ENCODE results near the gene SPP2. TPM values are rescaled to one million over a fixed set of nuclear protein-coding genes. Genes with fewer than 3 reads are reported as not detected.

The SPP2 gene
- total RNA-seq, 1 experiment from 2014 or later: not detected

DNA sequence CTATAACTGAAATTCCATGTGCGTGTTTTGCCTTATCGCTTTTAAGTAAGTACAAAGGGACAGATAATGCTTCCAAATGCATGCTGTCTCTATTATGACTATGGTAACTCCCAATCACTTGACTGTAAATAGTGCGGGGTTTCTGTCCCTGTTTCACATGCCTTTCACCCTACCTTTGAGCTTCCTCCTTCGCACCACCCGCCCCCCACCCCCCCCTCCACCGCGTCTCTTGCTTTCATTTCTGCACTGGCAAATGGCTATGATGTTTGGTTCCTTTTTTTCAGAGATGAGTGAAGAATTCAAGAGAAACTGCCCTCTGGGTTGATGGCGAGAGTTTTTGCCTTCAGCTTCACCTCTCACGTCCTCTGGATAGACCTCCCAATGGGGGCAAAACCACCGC, 25.0 kb upstream of the SPP2 start:
- H3K4me1 Mint-ChIP-seq: peaks cover 6% of the 10 kb centered on the region
- no peak for ATAC-seq
- DNase-seq (ENCODE audit: low spot score): no peak
- H3K27me3 Mint-ChIP-seq (ENCODE audit: low read depth): peaks cover 12% of the 10 kb centered on the region
- peaks cover 16% of the 10 kb centered on the region for H3K36me3 Mint-ChIP-seq
- H3K9me3 Mint-ChIP-seq: peaks cover 41% of the 10 kb centered on the region
- ChIA-PET POLR2A (no interaction called here), CTCF (no interaction called here)
- TF ChIP-seq TCF7 (CRISPR knock-in tag; IDR thresholded peaks at IDR 0.05; ENCODE audit: low read depth) (no peak), ZNF232 (CRISPR knock-in tag; IDR thresholded peaks at IDR 0.05) (no peak), CREB1 (CRISPR knock-in tag; IDR thresholded peaks at IDR 0.05) (no peak), HMGA2 (CRISPR knock-in tag; IDR thresholded peaks at IDR 0.05) (no peak)
- TF ChIP-seq, protein P1, sequence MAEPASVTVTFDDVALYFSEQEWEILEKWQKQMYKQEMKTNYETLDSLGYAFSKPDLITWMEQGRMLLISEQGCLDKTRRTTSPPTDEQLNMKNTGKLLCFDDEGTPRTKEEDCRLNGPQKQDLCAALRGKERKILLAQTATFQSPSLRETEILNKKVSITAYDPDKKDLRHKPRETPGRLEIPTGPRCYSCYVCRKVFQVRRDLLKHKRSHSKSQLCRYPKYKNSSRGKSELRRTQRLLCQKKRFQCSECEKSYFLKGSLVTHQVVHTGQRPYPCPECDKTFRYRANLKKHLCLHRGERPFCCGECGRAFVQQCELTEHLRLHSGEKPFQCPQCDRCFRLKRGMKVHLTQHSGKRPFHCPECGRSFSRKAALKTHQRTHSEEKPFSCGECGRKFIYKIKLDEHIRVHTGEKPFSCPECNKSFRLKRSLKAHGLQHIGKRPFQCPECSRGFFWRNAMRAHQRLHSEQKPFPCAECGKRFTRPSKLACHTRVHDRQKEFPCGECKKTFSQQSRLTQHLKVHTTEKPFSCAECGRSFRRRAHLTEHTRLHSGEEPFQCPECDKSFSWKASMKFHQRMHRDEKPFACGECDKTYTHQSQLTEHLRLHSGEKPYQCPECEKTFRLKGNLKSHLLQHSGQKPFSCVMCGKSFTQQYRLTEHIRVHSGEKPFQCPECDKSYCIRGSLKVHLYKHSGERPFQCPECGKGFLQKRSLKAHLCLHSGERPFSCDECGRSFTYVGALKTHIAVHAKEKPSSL (CRISPR knock-in tag; conservative IDR thresholded peaks at IDR 0.05): no peak
- no peak overlapping the region for H3K27ac Mint-ChIP-seq
- H3K4me3 Mint-ChIP-seq: no peak overlapping the region

- TF ChIP-seq ETV6 (CRISPR knock-in tag; IDR thresholded peaks at IDR 0.05) (no peak), NR2C2 (CRISPR knock-in tag; IDR thresholded peaks at IDR 0.05) (no peak), TEAD1 (CRISPR knock-in tag; IDR thresholded peaks at IDR 0.05) (no peak)
- DNase-seq (ENCODE audit: low spot score) (no peak), ATAC-seq (no peak)
- peaks cover 12% of the 10 kb centered on the region for H3K27me3 Mint-ChIP-seq (ENCODE audit: low read depth)
- H3K4me3 Mint-ChIP-seq: no peak overlapping the region
- H3K36me3 Mint-ChIP-seq: peaks cover 16% of the 10 kb centered on the region
- peaks cover 38% of the 10 kb centered on the region for H3K9me3 Mint-ChIP-seq
- ChIA-PET POLR2A (interaction anchor here (0.7 kb wide), 1 partner anchor 279 kb away, joined by 3 read pairs; no protein-coding TSS in a partner anchor), CTCF (interaction anchor here (0.7 kb wide), 1 partner anchor 169 kb away, joined by 4 read pairs; no protein-coding TSS in a partner anchor)
- H3K4me1 Mint-ChIP-seq: peaks cover 6% of the 10 kb centered on the region
- H3K27ac Mint-ChIP-seq: no peak overlapping the region
Measured at GRCh38 chr2:234025891-234026401, 24.6 kb upstream of the SPP2 start.

GRCh38 chr2:234026693-234027254, 23.7 kb upstream of the SPP2 start:
- no peak for ATAC-seq
- H3K4me1 Mint-ChIP-seq: peaks cover 6% of the 10 kb centered on the region
- no peak overlapping the region for H3K27ac Mint-ChIP-seq
- H3K4me3 Mint-ChIP-seq: no peak overlapping the region
- H3K27me3 Mint-ChIP-seq (ENCODE audit: low read depth): peaks cover 12% of the 10 kb centered on the region
- CTCF ChIA-PET: interaction anchor here (0.7 kb wide), 1 partner anchor 170 kb away, joined by 4 read pairs; no protein-coding TSS in a partner anchor
- H3K36me3 Mint-ChIP-seq: peaks cover 16% of the 10 kb centered on the region
- DNase-seq (ENCODE audit: low spot score): no peak
- POLR2A ChIA-PET: interaction anchor here (0.7 kb wide), 1 partner anchor 279 kb away, joined by 3 read pairs; no protein-coding TSS in a partner anchor
- peaks cover 31% of the 10 kb centered on the region for H3K9me3 Mint-ChIP-seq
- TF ChIP-seq RORB (CRISPR knock-in tag; IDR thresholded peaks at IDR 0.05): no peak
- no peak for TF ChIP-seq ZNF423 (CRISPR knock-in tag; IDR thresholded peaks at IDR 0.05)
- TF ChIP-seq ZNF138 (CRISPR knock-in tag; conservative IDR thresholded peaks at IDR 0.05): no peak
- TF ChIP-seq, protein P2, sequence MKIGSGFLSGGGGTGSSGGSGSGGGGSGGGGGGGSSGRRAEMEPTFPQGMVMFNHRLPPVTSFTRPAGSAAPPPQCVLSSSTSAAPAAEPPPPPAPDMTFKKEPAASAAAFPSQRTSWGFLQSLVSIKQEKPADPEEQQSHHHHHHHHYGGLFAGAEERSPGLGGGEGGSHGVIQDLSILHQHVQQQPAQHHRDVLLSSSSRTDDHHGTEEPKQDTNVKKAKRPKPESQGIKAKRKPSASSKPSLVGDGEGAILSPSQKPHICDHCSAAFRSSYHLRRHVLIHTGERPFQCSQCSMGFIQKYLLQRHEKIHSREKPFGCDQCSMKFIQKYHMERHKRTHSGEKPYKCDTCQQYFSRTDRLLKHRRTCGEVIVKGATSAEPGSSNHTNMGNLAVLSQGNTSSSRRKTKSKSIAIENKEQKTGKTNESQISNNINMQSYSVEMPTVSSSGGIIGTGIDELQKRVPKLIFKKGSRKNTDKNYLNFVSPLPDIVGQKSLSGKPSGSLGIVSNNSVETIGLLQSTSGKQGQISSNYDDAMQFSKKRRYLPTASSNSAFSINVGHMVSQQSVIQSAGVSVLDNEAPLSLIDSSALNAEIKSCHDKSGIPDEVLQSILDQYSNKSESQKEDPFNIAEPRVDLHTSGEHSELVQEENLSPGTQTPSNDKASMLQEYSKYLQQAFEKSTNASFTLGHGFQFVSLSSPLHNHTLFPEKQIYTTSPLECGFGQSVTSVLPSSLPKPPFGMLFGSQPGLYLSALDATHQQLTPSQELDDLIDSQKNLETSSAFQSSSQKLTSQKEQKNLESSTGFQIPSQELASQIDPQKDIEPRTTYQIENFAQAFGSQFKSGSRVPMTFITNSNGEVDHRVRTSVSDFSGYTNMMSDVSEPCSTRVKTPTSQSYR (CRISPR knock-in tag; IDR thresholded peaks at IDR 0.05): no peak
- TF ChIP-seq CTCF (IDR thresholded peaks at IDR 0.05): no peak
- no peak for TF ChIP-seq ZNF263 (CRISPR knock-in tag; IDR thresholded peaks at IDR 0.05; ENCODE audit: low read depth)
- TF ChIP-seq, protein P1 (CRISPR knock-in tag; conservative IDR thresholded peaks at IDR 0.05): no peak
- TF ChIP-seq NR1H2 (CRISPR knock-in tag; IDR thresholded peaks at IDR 0.05): no peak
- TF ChIP-seq, protein P3, sequence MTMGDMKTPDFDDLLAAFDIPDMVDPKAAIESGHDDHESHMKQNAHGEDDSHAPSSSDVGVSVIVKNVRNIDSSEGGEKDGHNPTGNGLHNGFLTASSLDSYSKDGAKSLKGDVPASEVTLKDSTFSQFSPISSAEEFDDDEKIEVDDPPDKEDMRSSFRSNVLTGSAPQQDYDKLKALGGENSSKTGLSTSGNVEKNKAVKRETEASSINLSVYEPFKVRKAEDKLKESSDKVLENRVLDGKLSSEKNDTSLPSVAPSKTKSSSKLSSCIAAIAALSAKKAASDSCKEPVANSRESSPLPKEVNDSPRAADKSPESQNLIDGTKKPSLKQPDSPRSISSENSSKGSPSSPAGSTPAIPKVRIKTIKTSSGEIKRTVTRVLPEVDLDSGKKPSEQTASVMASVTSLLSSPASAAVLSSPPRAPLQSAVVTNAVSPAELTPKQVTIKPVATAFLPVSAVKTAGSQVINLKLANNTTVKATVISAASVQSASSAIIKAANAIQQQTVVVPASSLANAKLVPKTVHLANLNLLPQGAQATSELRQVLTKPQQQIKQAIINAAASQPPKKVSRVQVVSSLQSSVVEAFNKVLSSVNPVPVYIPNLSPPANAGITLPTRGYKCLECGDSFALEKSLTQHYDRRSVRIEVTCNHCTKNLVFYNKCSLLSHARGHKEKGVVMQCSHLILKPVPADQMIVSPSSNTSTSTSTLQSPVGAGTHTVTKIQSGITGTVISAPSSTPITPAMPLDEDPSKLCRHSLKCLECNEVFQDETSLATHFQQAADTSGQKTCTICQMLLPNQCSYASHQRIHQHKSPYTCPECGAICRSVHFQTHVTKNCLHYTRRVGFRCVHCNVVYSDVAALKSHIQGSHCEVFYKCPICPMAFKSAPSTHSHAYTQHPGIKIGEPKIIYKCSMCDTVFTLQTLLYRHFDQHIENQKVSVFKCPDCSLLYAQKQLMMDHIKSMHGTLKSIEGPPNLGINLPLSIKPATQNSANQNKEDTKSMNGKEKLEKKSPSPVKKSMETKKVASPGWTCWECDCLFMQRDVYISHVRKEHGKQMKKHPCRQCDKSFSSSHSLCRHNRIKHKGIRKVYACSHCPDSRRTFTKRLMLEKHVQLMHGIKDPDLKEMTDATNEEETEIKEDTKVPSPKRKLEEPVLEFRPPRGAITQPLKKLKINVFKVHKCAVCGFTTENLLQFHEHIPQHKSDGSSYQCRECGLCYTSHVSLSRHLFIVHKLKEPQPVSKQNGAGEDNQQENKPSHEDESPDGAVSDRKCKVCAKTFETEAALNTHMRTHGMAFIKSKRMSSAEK (CRISPR knock-in tag; IDR thresholded peaks at IDR 0.05; ENCODE audit: borderline replicate concordance): no peak
- no peak for TF ChIP-seq ZNF121 (CRISPR knock-in tag; IDR thresholded peaks at IDR 0.05)
- no peak for TF ChIP-seq ETV6 (CRISPR knock-in tag; IDR thresholded peaks at IDR 0.05)
- no peak for TF ChIP-seq GRHL2 (CRISPR knock-in tag; IDR thresholded peaks at IDR 0.05; ENCODE audit: insufficient replicate concordance, severe bottlenecking)

Measured in WTC11 (cell line).